Brain pericyte (primary cell): ENCODE results near the gene GNAQ.
"Not testable (repeated sequence)": the region's sequence is repeated elsewhere in the genome, so short reads cannot be mapped to it uniquely, and the experiment has no call there.

Experiments
- DNase-seq: peaks from one replicate; pipeline ENCODE4 v3.0.0-alpha.2; 2012; ENCODE audit warnings: low read depth, low spot score

Gene GNAQ

DNA sequence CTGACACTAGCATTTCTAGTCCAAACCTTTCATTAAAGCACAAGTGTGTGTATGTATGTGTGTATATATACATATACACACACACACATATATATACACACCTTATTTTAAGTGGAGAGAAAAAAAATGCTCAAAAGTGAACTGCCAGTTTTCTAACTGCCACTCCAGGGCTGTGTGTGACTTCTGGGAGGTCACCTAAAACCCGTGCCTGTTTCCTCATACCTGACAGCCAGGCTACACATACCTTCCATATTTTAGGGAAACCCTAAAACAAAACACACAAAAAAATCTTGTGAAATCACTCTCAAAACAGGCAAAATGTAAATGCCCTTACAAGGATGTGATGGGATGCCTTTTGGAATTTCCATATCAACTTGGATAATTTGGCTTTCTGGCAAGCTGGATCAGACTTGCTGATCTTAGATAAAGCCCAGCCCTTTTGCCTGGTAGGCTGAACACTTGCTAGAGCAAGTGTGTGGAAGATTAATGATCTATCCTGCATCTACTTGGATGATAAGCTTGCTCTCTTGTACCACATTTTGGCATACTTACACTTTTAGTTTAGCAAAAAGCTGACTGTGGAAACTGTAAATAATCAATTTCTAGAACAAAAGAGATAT, 127.8 kb downstream of the GNAQ start:
- no peak for DNase-seq

DNA sequence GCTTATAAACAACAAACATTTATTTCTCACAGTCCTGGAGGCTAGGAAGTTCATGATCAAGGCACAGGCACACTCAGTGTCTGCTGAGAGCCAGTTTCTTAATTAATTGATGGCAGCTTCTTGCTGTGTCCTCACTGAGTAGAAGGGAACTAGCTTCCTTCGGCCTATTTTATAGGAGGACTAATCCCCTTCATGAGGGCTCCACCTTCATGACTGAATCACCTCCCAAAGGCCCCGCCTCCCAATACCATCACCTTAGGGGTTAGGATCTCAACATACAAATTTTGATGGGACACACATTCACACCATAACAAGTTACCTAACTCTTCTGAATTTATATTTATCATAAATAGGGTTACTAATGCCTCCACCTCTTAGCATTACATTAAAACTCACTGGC, 129.8 kb downstream of the GNAQ start:
- no peak for DNase-seq

DNA sequence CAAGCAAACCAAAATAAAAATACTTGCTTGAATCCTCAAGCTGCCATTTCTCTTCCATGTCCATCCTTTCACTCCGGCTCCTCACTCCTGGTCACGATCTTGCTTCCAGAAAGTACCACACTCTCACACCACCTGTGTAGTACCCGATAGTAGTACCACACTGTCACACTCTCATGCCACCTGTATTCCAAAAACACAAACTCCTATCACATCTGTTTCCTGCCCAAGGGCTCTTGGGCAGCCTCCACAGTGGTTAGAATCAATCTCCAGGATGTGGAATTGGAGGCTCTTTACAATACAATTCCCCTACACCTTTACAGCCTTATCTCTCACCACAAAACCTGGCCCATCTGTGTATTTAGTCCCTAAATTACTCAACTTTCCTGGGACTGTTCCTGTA, 130.6 kb downstream of the GNAQ start:
- DNase-seq, result no peak

DNA sequence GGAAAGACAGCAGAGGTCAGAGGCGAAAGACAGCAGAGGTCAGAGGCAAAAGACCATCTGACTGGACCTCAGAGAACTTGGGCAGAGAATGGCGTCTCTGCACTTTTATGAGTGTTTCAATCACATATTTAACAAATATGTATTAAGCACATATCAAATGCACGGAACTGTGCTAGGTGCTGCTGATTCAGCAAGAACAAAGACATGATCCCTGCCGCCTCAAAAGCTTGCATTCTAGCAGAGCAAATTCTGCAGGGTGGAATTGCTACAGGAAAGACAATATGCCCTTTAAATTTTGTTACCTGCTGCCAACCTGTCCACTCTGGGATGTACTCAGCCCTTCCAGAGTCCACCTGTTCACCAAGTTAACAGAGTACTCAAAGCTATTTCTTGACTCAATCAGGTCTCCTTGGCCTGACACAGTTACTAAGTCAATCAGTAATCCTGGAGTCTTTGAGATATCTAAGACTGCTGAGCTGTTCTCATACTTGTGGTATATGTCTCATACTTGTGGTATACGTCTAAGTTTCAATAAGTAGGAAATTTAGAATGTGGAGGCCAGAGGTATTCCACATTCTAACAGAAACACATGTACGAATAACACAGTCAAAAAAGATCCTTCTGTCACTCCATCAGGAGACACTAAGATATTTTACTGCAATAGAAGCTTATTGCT, 131.8 kb downstream of the GNAQ start:
- no peak for DNase-seq

DNA sequence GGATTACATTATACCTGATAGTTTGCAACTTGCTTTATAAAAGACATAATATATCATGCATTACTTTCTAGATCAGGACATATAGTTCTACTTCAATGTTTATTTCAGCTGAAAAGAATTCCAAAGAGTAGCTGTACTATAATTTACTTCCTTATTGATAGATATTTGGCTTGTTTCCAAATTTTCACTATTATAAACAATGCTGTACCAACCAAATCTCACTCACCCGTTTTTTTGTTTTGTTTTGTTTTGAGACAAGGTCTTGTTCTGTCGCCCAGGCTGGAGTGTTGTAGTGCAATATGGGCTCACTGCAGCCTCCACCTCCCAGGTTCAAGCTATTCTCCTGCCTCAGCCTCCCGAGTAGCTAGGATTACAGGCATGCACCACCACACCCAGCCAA, 132.7 kb downstream of the GNAQ start:
- no peak for DNase-seq

DNA sequence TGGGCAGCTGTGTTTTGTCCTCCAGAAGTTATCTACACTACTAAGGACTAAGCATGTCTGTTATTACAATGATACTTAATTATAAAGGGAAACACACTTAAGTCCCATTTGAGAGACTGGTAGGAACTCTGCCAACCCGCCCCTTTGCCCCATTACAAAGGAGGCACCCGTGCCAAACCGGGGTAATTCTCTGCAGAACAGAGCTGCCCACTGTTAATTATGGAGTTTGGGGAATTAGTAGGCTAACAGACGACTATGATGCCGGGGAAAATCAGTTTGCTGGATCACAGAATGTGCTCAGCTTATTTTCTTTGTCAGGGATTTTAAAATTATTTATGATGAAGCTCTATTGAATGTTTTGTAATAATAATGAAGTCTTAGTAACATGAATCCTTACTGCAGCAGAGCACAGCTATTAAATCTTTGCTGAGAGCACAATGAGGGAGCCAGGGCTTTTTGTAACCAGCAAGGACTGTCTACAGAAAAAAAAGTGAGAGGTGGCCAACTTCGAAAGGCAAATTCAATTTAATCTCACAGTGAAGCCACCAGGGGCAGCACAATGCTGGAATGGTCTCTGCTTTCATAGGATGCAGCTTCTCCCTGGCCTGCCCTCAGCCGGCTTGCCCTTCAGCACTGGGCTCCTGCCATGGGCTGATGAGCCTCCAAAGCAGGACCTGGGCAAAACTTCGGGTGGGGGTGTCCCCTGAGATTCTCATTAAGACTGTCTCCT, 134.5 kb downstream of the GNAQ start:
- DNase-seq, result no peak

DNA sequence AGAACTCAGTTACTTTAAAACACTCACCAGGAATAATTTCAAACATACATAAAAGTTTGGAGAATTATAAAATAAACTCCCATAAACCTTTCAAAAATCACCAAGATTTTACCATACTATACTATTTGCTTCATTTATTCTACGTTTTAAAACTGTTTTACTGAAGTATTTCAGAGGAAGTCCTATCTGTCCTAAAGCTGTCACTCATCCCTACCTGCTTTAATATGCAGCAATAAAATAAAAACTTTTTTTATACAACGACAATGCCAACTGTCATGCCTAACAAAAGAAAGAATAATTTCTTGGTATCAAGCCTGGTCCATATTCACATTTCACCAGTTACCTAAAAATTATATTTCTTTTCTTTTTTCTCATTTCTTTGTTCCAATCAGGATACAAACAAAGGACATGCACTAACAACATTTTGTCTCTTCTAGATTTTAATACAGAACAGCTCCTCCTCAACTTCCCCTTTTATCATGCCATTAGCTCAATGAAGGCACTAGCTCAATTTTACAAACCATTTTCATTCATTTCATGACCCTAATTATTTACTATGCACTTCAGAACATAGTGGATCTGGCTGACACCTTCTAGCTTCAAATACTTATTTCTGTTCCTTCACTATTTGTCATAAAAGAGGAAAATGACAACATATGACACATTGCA, 135.2 kb downstream of the GNAQ start:
- no peak for DNase-seq

DNA sequence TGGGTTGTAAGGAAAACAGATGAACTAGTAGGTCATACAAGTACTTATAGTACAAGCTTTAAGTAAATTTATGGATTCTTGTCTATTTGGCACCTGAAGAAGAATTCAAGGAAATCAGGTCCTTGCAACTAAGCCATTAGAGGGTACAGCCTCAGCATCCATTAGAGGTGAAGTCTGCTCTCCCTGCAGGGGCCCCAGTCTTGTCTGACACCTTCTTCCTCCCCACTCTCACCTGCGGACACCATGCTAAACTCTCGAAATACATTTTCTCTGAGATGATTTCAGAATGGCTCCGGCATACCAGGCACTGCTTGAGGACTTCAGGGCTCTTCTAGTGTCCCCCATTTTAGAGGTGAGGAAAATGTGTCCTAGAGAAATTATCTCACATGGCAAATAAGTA, 137.9 kb downstream of the GNAQ start:
- DNase-seq, result no peak

DNA sequence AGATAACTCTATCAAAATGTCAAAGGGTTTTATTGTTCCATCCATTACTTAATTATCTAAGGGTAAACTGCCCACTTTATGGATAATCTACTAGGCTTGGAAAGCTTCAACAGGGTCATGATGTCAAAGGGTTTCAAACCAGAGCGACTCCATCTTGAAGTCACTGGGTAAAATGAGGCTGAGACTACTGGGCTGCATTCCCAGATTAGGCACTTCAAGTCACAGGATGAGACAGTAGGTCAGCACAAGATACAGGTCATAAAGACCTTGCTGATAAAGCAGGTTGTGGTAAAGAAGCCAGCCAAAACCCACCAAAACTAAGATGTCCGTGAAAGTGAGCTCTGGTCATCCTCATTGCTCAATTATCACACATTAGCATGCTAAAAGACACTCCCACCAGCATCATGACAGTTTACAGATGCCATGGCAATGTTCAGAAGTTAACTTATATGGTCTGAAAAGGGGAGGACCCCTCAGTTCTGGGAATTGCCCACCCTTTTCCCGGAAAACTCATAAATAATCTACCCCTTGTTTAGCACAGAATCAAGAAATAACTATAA, 138.6 kb downstream of the GNAQ start:
- no peak for DNase-seq

DNA sequence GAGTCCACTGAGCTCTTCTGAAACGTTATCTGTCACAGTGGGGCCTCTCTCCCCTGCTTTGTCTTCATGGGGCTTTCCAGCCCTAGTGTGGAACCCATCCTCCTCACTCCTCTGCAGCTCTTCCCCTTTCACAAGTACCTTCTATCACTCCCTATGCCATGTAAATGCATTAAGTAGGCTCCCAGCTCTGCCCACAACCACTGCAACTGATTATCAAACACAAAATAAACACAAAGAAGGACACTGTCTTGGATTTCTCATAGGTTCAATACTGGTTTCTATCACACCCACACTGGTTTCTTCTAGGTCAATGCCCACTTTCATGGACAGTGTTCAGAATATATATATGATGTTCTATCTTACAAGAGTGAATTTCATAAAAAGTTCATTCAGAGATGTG, 139.4 kb downstream of the GNAQ start:
- DNase-seq, result no peak

DNA sequence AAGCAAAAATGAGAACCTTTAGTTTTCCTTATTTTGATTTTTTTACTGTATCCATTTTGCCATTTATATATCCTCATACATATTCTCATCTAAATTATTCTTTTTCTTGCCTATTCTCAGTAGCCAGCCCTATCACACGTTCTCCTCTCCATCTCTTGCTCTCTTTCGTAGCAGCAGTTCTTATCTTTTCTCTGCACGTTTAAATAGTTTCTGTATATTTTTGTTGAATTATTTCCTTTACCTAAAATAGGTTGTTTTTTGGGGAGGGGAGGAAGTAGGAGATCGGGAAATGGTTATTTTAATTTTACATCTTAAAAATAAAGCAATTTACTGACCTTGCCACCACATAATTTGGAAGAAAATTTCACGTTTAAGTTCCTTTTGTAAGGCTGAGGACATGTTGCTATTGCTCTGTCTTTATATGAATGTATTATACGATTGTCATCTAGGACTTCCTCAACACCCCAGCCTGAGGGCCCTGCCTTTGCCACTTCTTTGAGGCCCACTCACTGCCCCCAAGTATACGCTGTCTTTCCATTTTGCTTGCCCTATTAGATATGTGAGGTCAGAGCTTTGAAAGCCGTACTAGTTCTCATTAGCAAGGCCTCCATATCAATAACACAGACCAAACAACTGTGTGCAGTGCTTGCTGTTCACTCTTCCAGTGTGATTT, 140.3 kb downstream of the GNAQ start:
- no peak for DNase-seq

DNA sequence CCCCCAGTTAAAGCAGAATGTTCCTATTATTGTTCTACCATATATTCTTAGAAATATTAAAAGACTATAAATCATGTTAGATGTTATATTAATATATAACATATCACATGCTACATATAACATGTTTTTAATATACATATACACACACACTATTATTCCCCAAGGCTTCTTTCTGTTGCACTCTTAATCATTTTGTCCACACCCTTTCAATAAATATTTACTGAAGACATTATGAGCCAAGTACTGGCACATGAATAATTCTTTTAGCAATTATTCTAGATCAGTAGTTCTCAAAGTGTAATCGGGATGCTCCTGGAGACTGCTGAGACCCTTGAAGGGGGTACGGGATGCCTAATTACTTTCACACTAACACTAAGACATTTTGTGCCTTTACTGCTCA, 143.9 kb downstream of the GNAQ start:
- no peak for DNase-seq

DNA sequence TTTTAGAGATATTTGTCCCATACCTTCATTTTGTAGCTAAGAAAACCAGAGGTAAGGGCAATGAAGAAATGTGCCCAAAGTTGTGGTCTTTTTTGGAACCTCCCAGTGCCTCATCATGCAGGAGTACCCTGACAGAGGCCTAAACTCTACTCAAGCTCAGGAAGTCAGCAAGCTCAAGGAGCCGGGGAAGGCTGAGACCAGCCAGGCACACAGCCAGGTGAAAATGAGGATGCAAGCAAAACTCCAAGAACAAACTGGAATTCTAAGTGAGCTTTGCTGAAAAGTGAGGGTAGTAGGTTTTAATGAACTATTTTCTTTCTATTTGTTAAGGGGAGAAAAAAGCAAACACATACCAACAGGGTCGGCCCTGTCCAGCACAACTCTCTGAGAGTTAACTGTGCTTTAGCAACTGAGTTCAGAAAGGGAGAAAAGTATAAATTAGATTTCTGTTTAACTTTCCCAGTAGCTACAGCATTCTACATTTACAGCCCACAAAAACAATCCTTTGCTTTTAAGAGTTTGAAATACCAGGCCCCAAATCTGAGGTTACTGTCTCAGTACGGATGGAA, 146.4 kb downstream of the GNAQ start:
- DNase-seq, result no peak

DNA sequence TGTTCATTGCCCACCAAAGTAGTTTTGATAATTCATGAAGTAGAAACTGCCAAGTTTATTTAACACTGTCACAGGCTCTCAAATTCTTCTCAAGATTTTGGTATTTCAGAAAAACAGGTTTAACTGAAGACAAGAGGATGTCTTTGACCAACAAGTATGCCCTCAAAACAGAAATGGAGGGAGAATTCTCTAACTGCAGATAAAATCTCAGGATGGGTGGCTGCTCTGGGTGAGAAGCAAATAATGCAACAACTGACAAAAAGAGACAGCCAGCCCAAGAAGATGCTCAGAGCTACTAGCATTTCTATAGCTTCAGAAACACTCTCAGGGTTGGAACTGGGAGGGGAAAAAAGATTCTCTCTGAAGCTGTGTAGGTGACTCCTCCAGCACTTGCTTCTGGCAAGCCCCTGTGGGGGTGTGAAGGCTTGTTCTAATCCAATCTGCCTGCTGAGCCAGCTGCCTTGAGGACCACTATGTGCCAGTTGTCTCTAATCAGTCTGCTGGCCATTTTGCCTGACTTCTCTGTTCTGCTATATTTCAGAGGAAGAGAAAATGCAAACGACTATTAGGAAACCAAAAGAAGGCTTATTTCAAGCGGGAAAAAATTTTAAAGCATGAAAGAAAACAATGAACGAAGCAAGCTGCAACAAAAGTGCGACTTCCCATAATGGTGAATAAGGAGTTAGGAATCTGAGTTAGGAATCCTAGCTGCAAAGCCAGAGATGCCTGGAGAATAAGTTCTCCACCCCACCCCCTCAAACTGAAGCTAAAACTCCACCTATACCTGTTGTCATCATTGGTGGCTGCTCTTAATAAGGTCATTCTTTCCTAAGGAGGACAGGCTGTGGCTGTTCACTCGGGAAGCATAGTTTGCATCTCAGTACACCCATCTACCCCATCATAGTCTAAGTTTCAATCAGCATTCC, 147.5 kb downstream of the GNAQ start:
- no peak for DNase-seq

DNA sequence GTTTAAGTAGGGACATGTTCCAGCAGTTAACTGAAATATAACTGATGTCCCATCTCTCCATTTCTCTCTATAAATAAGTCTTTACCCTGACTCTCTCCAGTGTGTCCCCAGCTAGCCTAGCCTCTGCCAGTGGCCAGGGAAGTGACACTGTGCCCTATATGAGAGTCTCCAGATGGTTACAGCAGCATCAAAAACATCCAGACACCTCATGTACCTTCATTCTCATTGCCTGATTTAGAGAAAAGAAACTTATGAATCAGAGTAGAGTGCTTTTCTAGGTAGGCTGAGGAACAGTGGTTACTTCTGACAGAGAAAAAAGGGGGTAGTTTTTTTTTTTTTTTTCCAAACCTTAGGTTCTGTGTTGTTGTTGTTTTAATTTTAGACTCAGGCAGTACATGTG, 148.5 kb downstream of the GNAQ start:
- DNase-seq, result no peak

DNA sequence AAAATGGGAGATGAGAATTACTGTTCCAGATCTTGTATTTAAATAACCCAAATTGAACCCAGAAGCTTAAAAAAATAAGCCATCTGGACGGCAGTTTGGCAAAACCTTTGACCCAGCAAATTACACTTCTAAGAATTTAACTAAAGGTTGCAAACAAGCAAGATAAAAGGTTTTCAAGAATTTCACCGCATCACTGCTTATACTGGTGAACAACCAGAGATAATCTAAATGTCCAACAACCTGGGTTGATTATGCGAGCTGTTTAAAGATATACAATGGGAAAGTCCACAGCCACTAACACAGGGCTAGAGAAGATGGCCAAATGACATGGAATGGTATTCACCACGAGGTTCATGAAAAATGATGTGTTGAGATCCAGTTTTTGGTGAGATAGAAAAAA, 149.3 kb downstream of the GNAQ start:
- no peak for DNase-seq

DNA sequence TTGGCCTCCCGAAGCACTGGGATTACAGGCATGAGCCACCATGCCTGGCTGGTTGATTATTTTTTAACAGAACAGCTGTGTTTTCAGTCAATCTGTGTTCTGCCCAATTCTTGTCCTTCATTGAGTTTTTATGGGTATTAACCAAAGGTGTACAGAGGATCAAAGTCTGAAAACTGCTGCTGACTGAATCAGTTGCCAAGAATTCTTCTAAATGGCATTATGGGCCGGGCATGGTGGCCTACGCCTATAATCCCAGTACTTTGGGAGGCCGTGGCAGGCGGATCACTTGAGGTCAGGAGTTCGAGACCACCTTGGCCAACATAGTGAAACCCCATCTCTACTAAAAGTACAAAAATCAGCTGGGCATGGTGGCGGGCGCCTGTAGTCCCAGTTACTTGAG, 150.0 kb downstream of the GNAQ start:
- DNase-seq, result not testable (repeated sequence)

DNA sequence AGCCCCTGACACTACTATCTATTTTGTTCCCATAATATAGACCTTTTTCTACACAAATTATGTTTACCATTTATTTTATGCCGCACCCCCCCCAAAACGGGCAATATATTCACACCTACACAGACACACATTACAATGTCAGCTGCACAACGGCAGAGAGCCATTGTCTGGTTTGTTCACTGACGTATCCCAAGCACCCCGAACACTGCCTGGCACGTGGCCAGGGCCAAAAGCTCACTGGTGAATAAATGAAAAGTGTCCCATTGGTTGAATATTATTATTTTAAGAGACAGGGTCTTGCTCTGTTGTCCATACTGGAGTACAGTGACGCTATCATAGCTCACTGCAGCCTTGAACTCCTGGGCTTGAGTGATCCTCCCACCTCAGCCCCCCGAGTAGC, 150.5 kb downstream of the GNAQ start:
- no peak for DNase-seq

DNA sequence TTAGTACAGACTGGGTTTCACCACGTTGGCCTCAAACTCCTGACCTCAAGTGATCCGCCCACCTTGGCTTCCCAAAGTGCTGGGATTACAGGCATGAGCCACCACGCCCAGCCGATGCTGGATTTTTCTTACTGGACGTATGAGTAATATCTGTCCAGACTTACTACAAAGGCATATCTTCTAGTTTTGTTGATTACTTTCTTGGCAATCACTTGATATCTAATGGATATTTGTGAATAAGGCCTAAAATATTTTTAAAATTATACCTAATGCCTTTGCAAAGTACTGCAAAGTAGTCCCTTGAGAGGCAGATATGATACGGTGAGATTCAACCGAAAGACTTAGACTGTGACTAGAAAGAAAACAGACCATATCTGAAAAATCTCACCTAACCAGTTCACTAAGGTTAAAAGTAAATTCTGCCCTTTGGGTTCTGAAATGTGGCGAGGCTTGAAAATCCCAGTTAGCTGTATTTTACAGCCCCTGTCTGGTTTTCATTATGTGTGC, 152.1 kb downstream of the GNAQ start:
- DNase-seq, result no peak

DNA sequence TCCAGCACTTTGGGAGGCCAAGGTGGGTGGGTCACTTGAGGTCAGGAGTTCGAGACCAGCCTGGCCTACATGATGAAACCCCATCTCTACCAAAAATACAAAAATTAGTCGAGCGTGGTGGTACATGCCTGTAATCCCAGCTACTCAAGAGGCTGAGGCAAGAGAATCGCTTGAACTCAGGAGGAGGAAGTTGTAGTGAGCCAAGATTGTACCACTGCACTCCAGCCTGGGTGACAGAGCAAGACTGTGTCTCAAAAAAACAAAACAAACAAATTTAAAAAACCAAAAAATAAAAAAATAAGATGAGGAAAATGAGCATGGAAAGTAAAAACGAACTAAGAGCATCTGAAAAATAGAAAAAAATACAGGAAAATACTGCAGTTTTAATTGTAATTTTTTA, 152.8 kb downstream of the GNAQ start:
- not testable (repeated sequence) for DNase-seq
